HG02943 (cell line): ENCODE data around the gene FGF19.

Experiments used
- ATAC-seq: cut with Tn5 transposase; IDR thresholded peaks from one replicate; pipeline ENCODE4 v1.9.1; 2021; ENCODE audit warnings: mild to moderate bottlenecking, low read depth, moderate library complexity; ENCODE audit not compliant: unreplicated experiment

The FGF19 gene

GRCh38 chr11:69703768-69704507 lies at the start of gene FGF19:
TSS of gene FGF19 (minus strand) at chr11:69704022. CDS start at chr11:69703876, 146 bp downstream.
- no peak for ATAC-seq

GRCh38 chr11:69752890-69753289 lies 49.1 kb upstream of the FGF19 start:
- ATAC-seq, result no peak

- no peak for ATAC-seq
Measured at GRCh38 chr11:69750875-69751597, 47.2 kb upstream of the FGF19 start.

- ATAC-seq, result no peak
Measured at GRCh38 chr11:69750108-69750850, 46.5 kb upstream of the FGF19 start.

- ATAC-seq, result no peak
Measured at GRCh38 chr11:69748637-69749036, 44.8 kb upstream of the FGF19 start.

GRCh38 chr11:69746752-69747742 lies 43.2 kb upstream of the FGF19 start:
- ATAC-seq, result no peak

- ATAC-seq, result no peak
Measured at GRCh38 chr11:69746140-69746539, 42.3 kb upstream of the FGF19 start.

- no peak for ATAC-seq
Measured at GRCh38 chr11:69745201-69745600, 41.4 kb upstream of the FGF19 start.

GRCh38 chr11:69744435-69744834 lies 40.6 kb upstream of the FGF19 start:
- no peak for ATAC-seq

GRCh38 chr11:69734841-69735240 lies 31.0 kb upstream of the FGF19 start:
- no peak for ATAC-seq

- no peak for ATAC-seq
Measured at GRCh38 chr11:69734367-69734766, 30.5 kb upstream of the FGF19 start.

- no peak for ATAC-seq
Measured at GRCh38 chr11:69732910-69733309, 29.1 kb upstream of the FGF19 start.

- no peak for ATAC-seq
Measured at GRCh38 chr11:69731110-69731509, 27.3 kb upstream of the FGF19 start.

GRCh38 chr11:69730500-69730899 lies 26.7 kb upstream of the FGF19 start:
- no peak for ATAC-seq

- no peak for ATAC-seq
Measured at GRCh38 chr11:69729252-69729651, 25.4 kb upstream of the FGF19 start.

- ATAC-seq, result no peak
Measured at GRCh38 chr11:69727266-69727665, 23.4 kb upstream of the FGF19 start.

- ATAC-seq, result no peak
Measured at GRCh38 chr11:69726481-69726880, 22.7 kb upstream of the FGF19 start.

- ATAC-seq, result no peak
Measured at GRCh38 chr11:69726019-69726418, 22.2 kb upstream of the FGF19 start.

GRCh38 chr11:69721745-69722144 lies 17.9 kb upstream of the FGF19 start:
- ATAC-seq, result no peak

GRCh38 chr11:69721106-69721505 lies 17.3 kb upstream of the FGF19 start:
- no peak for ATAC-seq
